Endodermal cell (in vitro differentiated cells): Measurements from ENCODE around the gene FAM209B. TPM values are rescaled to one million over a fixed set of nuclear protein-coding genes. Genes with fewer than 3 reads are reported as not detected.
"Not testable (repeated sequence)": the region's sequence is repeated elsewhere in the genome, so short reads cannot be mapped to it uniquely, and the experiment has no call there.

Source experiments
- DNase-seq: peaks from one replicate; pipeline ENCODE4 v3.0.0-alpha.2; 2017
- H3K27ac ChIP-seq: 2 replicates; pipeline ENCODE4 v1.5.1; 2013; ENCODE audit warnings: mild to moderate bottlenecking, low read depth, low read length, moderate library complexity
- H3K27me3 ChIP-seq: 2 replicates; pipeline ENCODE4 v1.6.1; 2013; ENCODE audit warnings: mild to moderate bottlenecking, low read length, moderate library complexity; ENCODE audit not compliant: insufficient read depth, control insufficient read depth, poor library complexity, severe bottlenecking
- H3K36me3 ChIP-seq: 2 replicates; pipeline ENCODE4 v1.7.0; 2013; ENCODE audit warnings: mild to moderate bottlenecking, low read length, moderate library complexity; ENCODE audit not compliant: control insufficient read depth, insufficient read depth
- H3K4me1 ChIP-seq: one replicate; pipeline ENCODE4 v1.7.0; 2013; ENCODE audit warnings: low read length; ENCODE audit not compliant: control insufficient read depth, insufficient read depth
- H3K4me3 ChIP-seq: 2 replicates; pipeline ENCODE4 v1.5.1; 2013; ENCODE audit warnings: mild to moderate bottlenecking, low read length, moderate library complexity
- H3K9ac ChIP-seq: 2 replicates; pipeline ENCODE4 v1.6.1; 2013; ENCODE audit warnings: mild to moderate bottlenecking, low read length, moderate library complexity; ENCODE audit not compliant: poor library complexity, severe bottlenecking; ENCODE audit errors: extremely low read depth
- H3K9me3 ChIP-seq: 2 replicates; pipeline ENCODE4 v1.6.1; 2013; ENCODE audit warnings: mild to moderate bottlenecking, low read length, moderate library complexity; ENCODE audit not compliant: control insufficient read depth
- H3K27ac Mint-ChIP-seq: 2 replicates; pipeline ENCODE4 v1.8.0; 2020; ENCODE audit warnings: mixed read lengths
- H3K27me3 Mint-ChIP-seq: 2 replicates; pipeline ENCODE4 v1.8.0; 2021; ENCODE audit warnings: mild to moderate bottlenecking, mixed read lengths; ENCODE audit not compliant: insufficient read depth
- H3K36me3 Mint-ChIP-seq: 2 replicates; pipeline ENCODE4 v1.8.0; 2020; ENCODE audit warnings: low read depth, mixed read lengths
- H3K4me1 Mint-ChIP-seq: 2 replicates; pipeline ENCODE4 v1.8.0; 2020; ENCODE audit warnings: mixed read lengths
- H3K4me3 Mint-ChIP-seq: 2 replicates; pipeline ENCODE4 v1.8.0; 2020; ENCODE audit warnings: mild to moderate bottlenecking, moderate library complexity, mixed read lengths
- H3K9me3 Mint-ChIP-seq: 2 replicates; pipeline ENCODE4 v1.8.0; 2020; ENCODE audit warnings: mild to moderate bottlenecking, mixed read lengths
- WGBS, 2 experiments: methylation state at CpG; one replicate each; pipeline versions ENCODE4 v1.1.5 to v1.1.7; 2013; ENCODE audit warnings: missing lambda C conversion rate in 2 of 2, mixed read lengths in 1 of 2; ENCODE audit not compliant: insufficient coverage in 1 of 2, insufficient read length in 1 of 2; 5-methylcytosine and 5-hydroxymethylcytosine counted together
- long read RNA-seq, 4 experiments: library from polyadenylated mRNA in 2 of 4; library from RNA in 1 of 4; library from capped mRNA in 1 of 4; stranded (forward) in 3 of 4; unstranded in 1 of 4; transcript quantifications; one replicate each; pipeline ENCODE4 v2.0.0, GENCODE V29; 2020 to 2021; ENCODE audit warnings: inconsistent platforms in 1 of 4
- polyA plus RNA-seq, 2 experiments: library from polyadenylated mRNA; stranded (reverse); fragments of 50-300 nt; gene quantifications; one replicate each; pipeline ENCODE4 v1.2.3, GENCODE V29; 2013
- total RNA-seq, 2 donors: library from RNA; stranded (reverse); fragmentation: NEBNext Ultra II Directional in 1 of 2; extraction: Animal tissue kit (Norgen Biotek cat#: 25700) in 1 of 2; gene quantifications; 2 replicates in 1 of 2; 3 replicates in 1 of 2; pipeline ENCODE4 v1.2.1, GENCODE V29; 2021
- TF ChIP-seq, protein P1 (sequence below): fragments of 200-600 bp; sonication (generic); conservative IDR thresholded peaks from 2 replicates; pipeline ENCODE4 v1.5.0; 2021; ENCODE audit warnings: antibody characterized with exemption, mild to moderate bottlenecking

The FAM209B gene, protein sequence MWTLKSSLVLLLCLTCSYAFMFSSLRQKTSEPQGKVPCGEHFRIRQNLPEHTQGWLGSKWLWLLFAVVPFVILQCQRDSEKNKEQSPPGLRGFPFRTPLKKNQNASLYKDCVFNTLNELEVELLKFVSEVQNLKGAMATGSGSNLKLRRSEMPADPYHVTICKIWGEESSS
- under 1 TPM in 1 of 2 donors, not detected in 1; 0.77 TPM for total RNA-seq
- 0.50 TPM for polyA plus RNA-seq (2013, experiment 1 of 2)
- 0.58 TPM for polyA plus RNA-seq (2013, experiment 2 of 2)
- long read RNA-seq, experiment 1: 0 reads
- long read RNA-seq, experiment 2: 0 reads
- long read RNA-seq, experiment 3: 0 reads
- long read RNA-seq, experiment 4: 0 reads

DNA sequence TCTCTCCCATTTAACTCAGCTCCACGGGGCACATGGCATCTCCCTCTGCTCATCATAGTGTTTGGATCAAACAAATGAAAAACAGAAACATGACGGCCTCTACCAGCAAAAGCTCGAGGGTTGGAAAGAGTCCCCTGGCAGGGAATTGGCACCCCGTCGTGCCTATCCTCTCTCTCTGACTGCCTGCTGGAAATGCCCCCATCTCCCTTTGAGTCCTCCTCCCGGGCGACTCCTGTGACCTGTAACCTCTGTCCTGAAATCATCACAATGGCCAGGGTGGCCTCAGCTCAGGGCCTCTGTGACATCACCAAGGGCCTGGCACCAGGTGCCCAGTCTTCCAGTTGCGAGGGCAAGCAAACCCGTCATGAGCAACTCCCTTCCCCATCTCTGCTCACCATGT lies at the start of gene FAM209B:
TSS of gene FAM209B (plus strand) at position 301 of the 400 bp plus-strand sequence. CDS start at position 397, 96 bp downstream.
- H3K27ac Mint-ChIP-seq: not testable (repeated sequence)

DNA sequence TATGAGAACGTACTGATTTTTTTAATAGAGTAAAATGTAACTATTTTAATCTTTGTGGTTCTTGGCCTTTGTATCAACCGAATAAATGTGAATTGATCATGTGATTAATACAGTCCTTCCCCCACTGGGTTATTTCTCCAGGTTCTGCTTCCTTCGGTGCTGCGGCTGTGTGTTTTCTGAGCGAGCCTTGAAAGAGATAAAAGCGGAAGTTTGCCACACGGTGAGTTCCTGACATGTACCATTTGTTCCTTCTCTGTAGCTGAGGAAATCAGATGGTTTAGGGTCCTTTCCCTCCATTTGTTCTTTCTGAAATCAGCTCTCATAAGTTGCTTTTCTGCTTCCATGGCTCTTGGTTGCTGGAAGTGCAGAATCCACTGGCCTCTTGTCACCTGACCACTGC lies 49.1 kb upstream of the FAM209B start:
- no peaks in the 10 kb centered on the region for H3K27me3 Mint-ChIP-seq

More for the DNA sequence above, at the start of gene FAM209B:
- not testable (repeated sequence) for H3K4me1 ChIP-seq, H3K36me3 Mint-ChIP-seq, H3K36me3 ChIP-seq, H3K4me3 Mint-ChIP-seq, H3K9me3 ChIP-seq, H3K4me1 Mint-ChIP-seq, H3K27ac ChIP-seq, H3K27me3 ChIP-seq, H3K27me3 Mint-ChIP-seq, H3K9ac ChIP-seq, H3K9me3 Mint-ChIP-seq, H3K4me3 ChIP-seq, DNase-seq
- 89 to 100% methylated on average over 1 to 9 of the region's 9 CpGs for WGBS, 2 experiments

DNA sequence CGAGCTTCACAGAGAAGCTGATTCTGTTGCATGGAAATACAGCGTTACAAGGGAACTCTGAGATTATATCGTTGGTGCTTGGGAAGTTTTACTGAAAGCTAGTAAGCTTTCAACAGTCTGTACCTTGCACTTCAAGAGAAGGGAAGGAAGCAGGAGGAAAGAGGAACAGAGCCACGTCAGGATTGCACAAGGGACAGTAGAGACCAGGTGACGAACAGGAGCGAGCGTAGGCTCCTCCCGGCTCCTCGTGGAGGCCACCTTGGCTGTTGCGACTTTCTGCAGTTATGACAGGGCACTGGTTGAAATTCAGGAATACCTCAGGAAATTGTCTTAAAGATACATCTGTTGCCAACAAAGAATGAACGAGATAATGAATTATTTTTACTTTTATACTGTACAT lies 45.8 kb upstream of the FAM209B start:
- Mint-ChIP-seq H3K9me3 (no peaks in the 10 kb centered on the region), H3K4me1 (no peaks in the 10 kb centered on the region), H3K36me3 (peaks cover 70% of the 10 kb centered on the region), H3K27me3 (no peaks in the 10 kb centered on the region), H3K4me3 (no peak overlapping the region), H3K27ac (no peak overlapping the region)
- no peak overlapping the region for H3K4me3 ChIP-seq
- peaks cover 70% of the 10 kb centered on the region for H3K36me3 ChIP-seq
- H3K27me3 ChIP-seq: no peaks in the 10 kb centered on the region
- H3K4me1 ChIP-seq: no peaks in the 10 kb centered on the region
- DNase-seq: no peak
- no peak overlapping the region for H3K27ac ChIP-seq
- TF ChIP-seq, protein P1, sequence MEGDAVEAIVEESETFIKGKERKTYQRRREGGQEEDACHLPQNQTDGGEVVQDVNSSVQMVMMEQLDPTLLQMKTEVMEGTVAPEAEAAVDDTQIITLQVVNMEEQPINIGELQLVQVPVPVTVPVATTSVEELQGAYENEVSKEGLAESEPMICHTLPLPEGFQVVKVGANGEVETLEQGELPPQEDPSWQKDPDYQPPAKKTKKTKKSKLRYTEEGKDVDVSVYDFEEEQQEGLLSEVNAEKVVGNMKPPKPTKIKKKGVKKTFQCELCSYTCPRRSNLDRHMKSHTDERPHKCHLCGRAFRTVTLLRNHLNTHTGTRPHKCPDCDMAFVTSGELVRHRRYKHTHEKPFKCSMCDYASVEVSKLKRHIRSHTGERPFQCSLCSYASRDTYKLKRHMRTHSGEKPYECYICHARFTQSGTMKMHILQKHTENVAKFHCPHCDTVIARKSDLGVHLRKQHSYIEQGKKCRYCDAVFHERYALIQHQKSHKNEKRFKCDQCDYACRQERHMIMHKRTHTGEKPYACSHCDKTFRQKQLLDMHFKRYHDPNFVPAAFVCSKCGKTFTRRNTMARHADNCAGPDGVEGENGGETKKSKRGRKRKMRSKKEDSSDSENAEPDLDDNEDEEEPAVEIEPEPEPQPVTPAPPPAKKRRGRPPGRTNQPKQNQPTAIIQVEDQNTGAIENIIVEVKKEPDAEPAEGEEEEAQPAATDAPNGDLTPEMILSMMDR: no peak
- WGBS, 2 experiments: 95 to 96% methylated on average over 10 to 11 of the region's 11 CpGs
- no peaks in the 10 kb centered on the region for H3K9me3 ChIP-seq
- no peak overlapping the region for H3K9ac ChIP-seq

More for the DNA sequence above, 49.1 kb upstream of the FAM209B start:
- Mint-ChIP-seq H3K9me3 (no peaks in the 10 kb centered on the region), H3K27ac (no peak overlapping the region), H3K4me3 (no peak overlapping the region), H3K4me1 (no peaks in the 10 kb centered on the region), H3K36me3 (peaks cover 72% of the 10 kb centered on the region)
- no peak overlapping the region for H3K9ac ChIP-seq
- no peaks in the 10 kb centered on the region for H3K27me3 ChIP-seq
- peaks cover 80% of the 10 kb centered on the region for H3K36me3 ChIP-seq
- no peak for DNase-seq
- 96 to 100% methylated on average over 5 to 7 of the region's 7 CpGs for WGBS, 2 experiments
- no peaks in the 10 kb centered on the region for H3K9me3 ChIP-seq
- no peaks in the 10 kb centered on the region for H3K4me1 ChIP-seq
- H3K27ac ChIP-seq: no peak overlapping the region
- no peak overlapping the region for H3K4me3 ChIP-seq
- TF ChIP-seq, protein P1: no peak
